Sigmoid colon (tissue), 7 donors: ENCODE data around the gene FFAR1. TPM values are rescaled to one million over a fixed set of nuclear protein-coding genes. Genes with fewer than 3 reads are reported as not detected.

Experiments used
- DNase-seq: peaks from one replicate; pipeline ENCODE4 v3.0.0-alpha.2; 2019
- H3K27ac ChIP-seq, 4 donors: fragments of 200-600 bp; sonication (generic); one replicate each; pipeline ENCODE4 v1.5.1; 2016 to 2019; ENCODE audit warnings: mild to moderate bottlenecking in 1 of 4
- H3K27me3 ChIP-seq, 3 donors: fragments of 200-600 bp; sonication (generic); one replicate each; pipeline ENCODE4 v1.5.1; 2019; ENCODE audit warnings: mild to moderate bottlenecking in 1 of 3
- H3K36me3 ChIP-seq, 4 donors: fragments of 200-600 bp; sonication (generic); one replicate each; pipeline ENCODE4 v1.5.1; 2016 to 2019
- H3K4me1 ChIP-seq, 4 donors: fragments of 200-600 bp; sonication (generic); one replicate each; pipeline ENCODE4 v1.5.1; 2017 to 2019
- H3K4me3 ChIP-seq, 4 donors: fragments of 200-600 bp; sonication (generic); one replicate each; pipeline ENCODE4 v1.5.1; 2017 to 2019; ENCODE audit warnings: mild to moderate bottlenecking in 2 of 4, moderate library complexity in 1 of 4
- H3K9me3 ChIP-seq, 4 donors: fragments of 200-600 bp in 3 of 4; sonication (generic) in 3 of 4; one replicate each; pipeline versions ENCODE4 v1.5.1 to v1.6.1; 2013 to 2019
- EP300 ChIP-seq, 4 donors: sonication (generic); formaldehyde crosslinking; IDR thresholded peaks; one replicate each; pipeline ENCODE4 v1.6.1; 2017; ENCODE audit warnings: antibody characterized with exemption in 4 of 4
- POLR2A ChIP-seq, 2 donors: fragments of 450-650 bp; IDR thresholded peaks; one replicate each; pipeline ENCODE4 v1.6.1; 2016; ENCODE audit warnings: antibody characterized with exemption in 2 of 2, mild to moderate bottlenecking in 2 of 2, moderate library complexity in 2 of 2
- POLR2AphosphoS5 ChIP-seq, 4 donors: sonication (generic); formaldehyde crosslinking; IDR thresholded peaks; one replicate each; pipeline ENCODE4 v1.6.1; 2017; ENCODE audit warnings: antibody characterized with exemption in 4 of 4
- WGBS, 2 donors: extraction: QIAGEN DNeasy Blood & Tissue Kit; methylation state at CpG; one replicate each; pipeline ENCODE4 v1.1.7; 2013; 5-methylcytosine and 5-hydroxymethylcytosine counted together
- intact Hi-C: fragments of 100-400 bp; cut with DNase I; formaldehyde crosslinking; loops from one replicate; pipeline ENCODE4 v1.15.1; 2023
- polyA plus RNA-seq, 3 donors: library from polyadenylated mRNA; stranded (reverse); fragments of 200-250 nt; gene quantifications; one replicate each; pipeline ENCODE4 v1.2.3, GENCODE V29; 2013
- total RNA-seq, 4 donors: library from RNA; depleted of rRNA; stranded (reverse); fragments of >200 nt; gene quantifications; one replicate each; pipeline ENCODE4 v1.1.0, GENCODE V29; 2016
- TF ChIP-seq, protein P1 (sequence below), 4 experiments: fragments of 450-650 bp in 3 of 4; fragments of 200-600 bp in 1 of 4; IDR thresholded peaks; one replicate each; pipeline ENCODE4 v1.5.1; 2016 to 2019; ENCODE audit warnings: antibody characterized with exemption in 4 of 4, mild to moderate bottlenecking in 3 of 4, moderate library complexity in 2 of 4
- donor health status: healthy with polysubstance abuse.
- donor health status: Bipolar disorder and iron deficiency.
- donor health status: healthy.

The FFAR1 gene
- total and polyA plus RNA-seq, 7 donors = 0.06 TPM; not detected in 6

DNA sequence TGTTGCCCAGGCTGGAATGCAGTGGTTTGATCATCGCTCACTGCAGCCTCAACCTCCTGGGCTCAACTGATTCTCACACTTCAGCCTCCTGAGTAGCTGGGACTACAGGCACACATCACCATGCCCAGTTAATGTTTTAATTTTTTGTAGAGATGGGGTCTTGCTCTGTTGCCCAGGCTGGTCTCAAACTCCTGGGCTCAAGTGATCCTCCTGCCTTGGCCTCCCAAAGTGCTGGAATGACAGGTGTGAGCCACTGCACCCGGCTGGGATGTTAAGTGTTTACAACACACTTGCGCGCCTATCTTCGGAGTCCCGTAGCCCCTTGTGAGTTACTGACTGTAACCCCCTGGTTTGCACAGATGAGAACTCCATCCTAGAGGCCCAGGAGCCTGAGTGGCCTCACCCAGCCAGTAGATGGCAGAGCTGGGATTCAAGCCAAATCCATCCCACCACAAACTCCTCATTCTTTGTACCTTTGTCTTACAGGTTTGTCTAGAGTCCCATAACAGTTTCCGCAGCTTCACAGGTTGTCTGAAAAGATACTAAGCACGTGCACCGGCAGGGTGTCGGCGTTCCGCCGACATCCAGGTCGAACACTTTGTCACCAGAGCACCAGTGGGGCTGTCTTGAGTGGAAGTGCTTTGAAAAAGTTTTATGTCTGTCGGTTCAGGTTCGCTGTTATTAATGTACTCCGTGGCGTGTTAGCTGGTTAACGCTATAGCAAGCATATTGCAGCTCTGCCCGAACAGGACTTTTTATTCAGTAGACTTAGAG is 41.0 kb upstream of the FFAR1 start:
- Histone ChIP-seq H3K27ac (no peak overlapping the region), H3K4me3 (no peak overlapping the region), H3K27me3 (peaks cover 0 to 50% (median 8%) of the 10 kb centered on the region in 3 donors), H3K9me3 (no peaks in the 10 kb centered on the region), H3K36me3 (no peaks in the 10 kb centered on the region), H3K4me1 (no peaks in the 10 kb centered on the region)
- TF ChIP-seq, protein P1, sequence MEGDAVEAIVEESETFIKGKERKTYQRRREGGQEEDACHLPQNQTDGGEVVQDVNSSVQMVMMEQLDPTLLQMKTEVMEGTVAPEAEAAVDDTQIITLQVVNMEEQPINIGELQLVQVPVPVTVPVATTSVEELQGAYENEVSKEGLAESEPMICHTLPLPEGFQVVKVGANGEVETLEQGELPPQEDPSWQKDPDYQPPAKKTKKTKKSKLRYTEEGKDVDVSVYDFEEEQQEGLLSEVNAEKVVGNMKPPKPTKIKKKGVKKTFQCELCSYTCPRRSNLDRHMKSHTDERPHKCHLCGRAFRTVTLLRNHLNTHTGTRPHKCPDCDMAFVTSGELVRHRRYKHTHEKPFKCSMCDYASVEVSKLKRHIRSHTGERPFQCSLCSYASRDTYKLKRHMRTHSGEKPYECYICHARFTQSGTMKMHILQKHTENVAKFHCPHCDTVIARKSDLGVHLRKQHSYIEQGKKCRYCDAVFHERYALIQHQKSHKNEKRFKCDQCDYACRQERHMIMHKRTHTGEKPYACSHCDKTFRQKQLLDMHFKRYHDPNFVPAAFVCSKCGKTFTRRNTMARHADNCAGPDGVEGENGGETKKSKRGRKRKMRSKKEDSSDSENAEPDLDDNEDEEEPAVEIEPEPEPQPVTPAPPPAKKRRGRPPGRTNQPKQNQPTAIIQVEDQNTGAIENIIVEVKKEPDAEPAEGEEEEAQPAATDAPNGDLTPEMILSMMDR (IDR thresholded peaks at IDR 0.05) = no peak
- TF ChIP-seq EP300 (IDR thresholded peaks at IDR 0.05) = no peak
- no peak for TF ChIP-seq POLR2A (IDR thresholded peaks at IDR 0.05)
- TF ChIP-seq POLR2AphosphoS5 (IDR thresholded peaks at IDR 0.05) = no peak
- DNase-seq = no peak
- WGBS, 2 donors = 79 to 85% methylated on average over 20 of the region's 20 CpGs
- intact Hi-C loops = no loop called here

DNA sequence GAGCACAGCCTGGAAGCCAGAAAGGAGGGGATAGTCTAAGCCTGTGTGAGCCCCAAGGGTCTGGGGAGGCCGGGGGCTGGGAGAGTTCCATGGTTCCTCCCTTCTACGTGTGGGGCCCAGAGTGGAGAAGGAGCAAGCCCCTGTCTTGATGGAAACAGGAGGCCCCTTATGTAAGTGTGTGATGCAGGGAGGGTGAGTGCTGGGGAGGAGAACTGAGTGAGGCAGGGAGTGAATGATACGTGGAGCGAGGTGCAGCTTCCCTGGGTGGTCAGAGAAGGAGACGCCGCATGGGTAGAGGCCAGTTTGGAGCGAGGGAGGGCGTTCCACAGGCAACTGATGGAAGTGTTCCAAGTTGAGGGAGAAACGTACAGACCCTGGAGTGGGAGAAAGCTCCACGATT is 39.8 kb upstream of the FFAR1 start:
- no peaks in the 10 kb centered on the region for H3K36me3 ChIP-seq
- H3K4me3 ChIP-seq = no peak overlapping the region
- H3K9me3 ChIP-seq = no peaks in the 10 kb centered on the region
- WGBS, 2 donors = 77 to 83% methylated on average over 10 of the region's 10 CpGs
- no peak overlapping the region for H3K27ac ChIP-seq
- no peaks in the 10 kb centered on the region for H3K4me1 ChIP-seq
- intact Hi-C loops = no loop called here
- TF ChIP-seq EP300 (IDR thresholded peaks at IDR 0.05) = no peak
- TF ChIP-seq, protein P1 (IDR thresholded peaks at IDR 0.05) = no peak
- no peak for TF ChIP-seq POLR2AphosphoS5 (IDR thresholded peaks at IDR 0.05)
- TF ChIP-seq POLR2A (IDR thresholded peaks at IDR 0.05) = no peak
- no peak for DNase-seq
- H3K27me3 ChIP-seq = peaks cover 0 to 48% (median 8%) of the 10 kb centered on the region in 3 donors

DNA sequence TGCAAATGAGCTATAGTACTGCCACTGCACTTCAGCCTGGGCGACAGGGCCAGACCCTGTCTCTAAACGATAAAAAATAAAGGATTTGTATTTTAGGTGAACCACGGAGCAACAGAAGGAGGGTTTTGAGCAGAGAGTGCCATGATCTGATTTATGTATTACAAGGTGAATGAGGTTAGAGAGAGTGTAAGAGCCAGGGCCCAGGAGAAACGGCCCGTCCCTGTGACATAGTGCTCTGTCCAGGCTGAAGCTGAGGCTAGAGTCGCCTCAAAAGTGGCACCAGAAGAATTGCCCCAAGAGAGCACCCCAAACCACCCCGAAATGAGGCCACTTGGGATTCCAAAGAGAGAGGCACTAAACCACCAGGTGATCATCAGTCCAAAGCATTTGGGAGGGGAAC is 38.8 kb upstream of the FFAR1 start:
- Histone ChIP-seq H3K4me1 (no peaks in the 10 kb centered on the region), H3K4me3 (no peak overlapping the region), H3K36me3 (no peaks in the 10 kb centered on the region), H3K27me3 (peaks cover 0 to 48% (median 8%) of the 10 kb centered on the region in 3 donors), H3K9me3 (no peaks in the 10 kb centered on the region), H3K27ac (peak overlapping the region in 1 of 4 donors; percentile 23)
- DNase-seq = no peak
- TF ChIP-seq POLR2A (IDR thresholded peaks at IDR 0.05) (no peak), EP300 (IDR thresholded peaks at IDR 0.05) (no peak), POLR2AphosphoS5 (IDR thresholded peaks at IDR 0.05) (no peak)
- TF ChIP-seq, protein P1 (IDR thresholded peaks at IDR 0.05) = no peak
- intact Hi-C loops = no loop called here
- 81 to 88% methylated on average over 7 of the region's 7 CpGs for WGBS, 2 donors

DNA sequence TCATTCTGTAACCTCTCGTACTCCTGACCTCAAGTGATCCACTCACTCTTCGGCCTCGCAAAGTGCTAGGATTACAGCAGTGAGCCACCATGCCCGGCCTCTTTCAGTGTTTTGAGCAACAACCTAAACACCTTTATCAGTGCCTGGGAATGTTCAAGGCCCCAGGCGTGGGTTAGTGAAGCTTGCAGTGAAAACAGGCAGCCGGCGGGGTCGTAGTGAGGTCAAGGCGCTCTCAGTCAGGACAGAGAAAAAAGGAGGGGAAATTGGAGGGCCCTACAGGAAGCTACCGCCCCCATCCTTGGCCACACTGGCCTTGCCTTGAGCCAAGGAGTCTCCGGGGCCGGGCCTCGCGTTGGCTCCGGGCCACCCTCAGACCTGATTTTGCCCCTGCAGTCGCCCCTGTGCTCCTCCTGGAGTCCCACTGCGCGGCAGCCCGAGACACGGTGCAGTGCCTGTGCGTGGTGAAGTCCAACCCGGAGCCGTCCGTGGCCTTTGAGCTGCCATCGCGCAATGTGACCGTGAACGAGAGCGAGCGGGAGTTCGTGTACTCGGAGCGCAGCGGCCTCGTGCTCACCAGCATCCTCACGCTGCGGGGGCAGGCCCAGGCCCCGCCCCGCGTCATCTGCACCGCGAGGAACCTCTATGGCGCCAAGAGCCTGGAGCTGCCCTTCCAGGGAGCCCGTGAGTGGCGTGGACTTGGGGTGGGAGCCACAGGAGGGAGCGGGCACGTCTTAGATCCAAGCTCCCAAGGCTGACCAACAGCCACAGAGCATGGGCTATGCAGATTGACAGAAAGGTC is 38.0 kb upstream of the FFAR1 start:
- Histone ChIP-seq H3K27ac (peak overlapping the region in 1 of 4 donors; percentile 23), H3K4me3 (no peak overlapping the region), H3K9me3 (no peaks in the 10 kb centered on the region), H3K36me3 (no peaks in the 10 kb centered on the region), H3K27me3 (peaks cover 0 to 40% (median 7%) of the 10 kb centered on the region in 3 donors), H3K4me1 (no peaks in the 10 kb centered on the region)
- intact Hi-C loops = no loop called here
- DNase-seq = no peak
- WGBS, 2 donors = 81 to 82% methylated on average over 47 of the region's 47 CpGs
- TF ChIP-seq POLR2AphosphoS5 (IDR thresholded peaks at IDR 0.05) (no peak), POLR2A (IDR thresholded peaks at IDR 0.05) (no peak), EP300 (IDR thresholded peaks at IDR 0.05) (no peak)
- TF ChIP-seq, protein P1 (IDR thresholded peaks at IDR 0.05) = no peak
